ENCODE results near the gene NHSL2.

Gene NHSL2

GRCh38 chrX:72101597-72102037 lies 191.0 kb downstream of the NHSL2 start:
- Mint-ChIP-seq H3K27ac (peak overlapping the region; percentile 37), H3K36me3 (no peaks in the 10 kb centered on the region), H3K4me3 (no peak overlapping the region), H3K27me3 (peaks cover 8% of the 10 kb centered on the region), H3K9me3 (no peaks in the 10 kb centered on the region), H3K4me1 (peaks cover 50% of the 10 kb centered on the region)
- no peak for ATAC-seq

- Mint-ChIP-seq H3K4me1 (peaks cover 45% of the 10 kb centered on the region), H3K9me3 (no peaks in the 10 kb centered on the region), H3K36me3 (no peaks in the 10 kb centered on the region), H3K27me3 (peaks cover 8% of the 10 kb centered on the region), H3K27ac (no peak overlapping the region), H3K4me3 (no peak overlapping the region)
- ATAC-seq, result no peak
These were observed 191.5 kb downstream of the NHSL2 start for GRCh38 chrX:72102126-72102525.

- Mint-ChIP-seq H3K4me1 (peaks cover 39% of the 10 kb centered on the region), H3K4me3 (no peak overlapping the region), H3K9me3 (no peaks in the 10 kb centered on the region), H3K27me3 (peaks cover 6% of the 10 kb centered on the region), H3K27ac (no peak overlapping the region), H3K36me3 (no peaks in the 10 kb centered on the region)
- ATAC-seq, result no peak
These were observed 192.1 kb downstream of the NHSL2 start for GRCh38 chrX:72102760-72103159.

- no peak overlapping the region for H3K27ac Mint-ChIP-seq
- no peak overlapping the region for H3K4me3 Mint-ChIP-seq
- H3K36me3 Mint-ChIP-seq, result no peaks in the 10 kb centered on the region
- no peaks in the 10 kb centered on the region for H3K27me3 Mint-ChIP-seq
- H3K4me1 Mint-ChIP-seq, result peaks cover 32% of the 10 kb centered on the region
- H3K9me3 Mint-ChIP-seq, result no peaks in the 10 kb centered on the region
- ATAC-seq, result peak; percentile 73
These were observed 194.8 kb downstream of the NHSL2 start for GRCh38 chrX:72105436-72105835.

GRCh38 chrX:72107320-72107719 lies 196.7 kb downstream of the NHSL2 start:
- Mint-ChIP-seq H3K27ac (no peak overlapping the region), H3K4me3 (no peak overlapping the region), H3K36me3 (no peaks in the 10 kb centered on the region), H3K4me1 (peaks cover 19% of the 10 kb centered on the region), H3K9me3 (no peaks in the 10 kb centered on the region), H3K27me3 (peaks cover 7% of the 10 kb centered on the region)
- no peak for ATAC-seq

GRCh38 chrX:72107841-72108595 lies 197.4 kb downstream of the NHSL2 start:
- no peaks in the 10 kb centered on the region for H3K36me3 Mint-ChIP-seq
- H3K27ac Mint-ChIP-seq, result no peak overlapping the region
- no peak overlapping the region for H3K4me3 Mint-ChIP-seq
- H3K27me3 Mint-ChIP-seq, result peaks cover 7% of the 10 kb centered on the region
- no peaks in the 10 kb centered on the region for H3K9me3 Mint-ChIP-seq
- peaks cover 19% of the 10 kb centered on the region for H3K4me1 Mint-ChIP-seq
- no peak for ATAC-seq

DNA sequence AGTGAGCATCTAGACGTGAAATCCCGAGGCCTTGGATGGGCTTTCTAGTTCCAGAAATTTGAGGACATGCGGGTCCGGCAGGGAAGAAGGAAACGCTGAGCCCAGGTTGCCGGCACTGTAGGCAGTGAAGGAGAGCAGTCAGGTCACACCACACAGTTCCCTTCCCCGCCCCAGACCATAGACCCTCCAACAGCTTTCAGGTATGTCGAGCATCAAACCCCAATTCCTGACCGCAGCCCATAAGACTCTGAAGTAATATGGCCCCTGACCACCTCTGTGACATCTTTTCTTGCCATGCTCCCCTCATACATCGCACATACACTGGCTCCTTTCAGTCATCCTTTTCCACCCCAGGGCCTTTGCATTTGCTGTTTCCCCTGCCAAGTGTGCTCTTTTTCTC lies 198.0 kb downstream of the NHSL2 start:
- no peak overlapping the region for H3K27ac Mint-ChIP-seq
- H3K9me3 Mint-ChIP-seq, result no peaks in the 10 kb centered on the region
- peaks cover 7% of the 10 kb centered on the region for H3K27me3 Mint-ChIP-seq
- ATAC-seq, result no peak
- no peak overlapping the region for H3K4me3 Mint-ChIP-seq
- peaks cover 19% of the 10 kb centered on the region for H3K4me1 Mint-ChIP-seq
- no peaks in the 10 kb centered on the region for H3K36me3 Mint-ChIP-seq

GRCh38 chrX:72110051-72110875 lies 199.6 kb downstream of the NHSL2 start:
- H3K27ac Mint-ChIP-seq, result no peak overlapping the region
- no peak overlapping the region for H3K4me3 Mint-ChIP-seq
- no peaks in the 10 kb centered on the region for H3K36me3 Mint-ChIP-seq
- H3K4me1 Mint-ChIP-seq, result peaks cover 11% of the 10 kb centered on the region
- peak; percentile 34 for ATAC-seq
- peaks cover 7% of the 10 kb centered on the region for H3K27me3 Mint-ChIP-seq
- H3K9me3 Mint-ChIP-seq, result no peaks in the 10 kb centered on the region

DNA sequence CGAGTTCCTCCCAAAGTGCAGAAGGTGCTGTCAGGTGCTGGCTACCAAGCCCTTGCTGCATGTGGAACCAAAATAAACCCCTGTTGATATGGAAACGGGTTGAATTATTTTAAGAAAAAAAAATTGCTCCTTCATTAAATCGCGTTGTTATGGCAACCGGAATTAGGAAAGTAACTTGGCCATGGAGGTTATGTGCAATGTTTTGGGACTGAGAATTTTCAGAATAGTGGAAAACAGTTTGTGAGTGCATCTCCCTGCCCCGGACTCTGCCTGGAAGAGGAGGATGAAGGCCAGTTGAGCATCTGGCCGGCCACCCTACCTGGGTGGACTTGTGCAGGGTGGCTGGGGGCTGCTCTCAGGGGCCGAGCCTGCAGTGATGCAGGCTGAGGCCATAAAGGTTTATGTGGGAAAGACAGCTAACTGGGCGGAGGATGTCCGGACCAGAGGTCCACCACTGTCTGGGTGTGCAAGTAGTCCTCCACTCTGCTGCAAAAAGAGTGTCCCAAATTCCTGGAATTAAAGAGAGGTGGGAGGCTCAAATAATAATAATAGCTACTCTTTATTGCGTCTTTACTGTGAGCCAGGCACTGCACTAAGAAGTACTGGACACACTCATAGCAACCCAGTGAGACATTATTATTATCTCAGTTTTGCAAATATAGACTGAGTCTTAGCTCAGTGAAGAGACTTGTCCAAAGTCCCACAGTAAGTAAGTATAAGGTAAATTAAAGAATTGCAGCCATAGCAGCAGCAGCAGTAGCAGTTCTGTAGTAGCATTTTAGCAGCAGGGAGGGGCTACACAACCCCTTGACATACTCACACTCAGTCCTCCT lies 200.4 kb downstream of the NHSL2 start:
- Mint-ChIP-seq H3K9me3 (no peaks in the 10 kb centered on the region), H3K4me1 (peaks cover 11% of the 10 kb centered on the region), H3K4me3 (no peak overlapping the region), H3K36me3 (no peaks in the 10 kb centered on the region), H3K27me3 (peaks cover 7% of the 10 kb centered on the region), H3K27ac (no peak overlapping the region)
- ATAC-seq, result no peak

GRCh38 chrX:72113461-72113860 lies 202.8 kb downstream of the NHSL2 start:
- H3K27ac Mint-ChIP-seq, result no peak overlapping the region
- H3K36me3 Mint-ChIP-seq, result no peaks in the 10 kb centered on the region
- peaks cover 11% of the 10 kb centered on the region for H3K4me1 Mint-ChIP-seq
- no peaks in the 10 kb centered on the region for H3K9me3 Mint-ChIP-seq
- no peak overlapping the region for H3K4me3 Mint-ChIP-seq
- ATAC-seq, result no peak
- peaks cover 7% of the 10 kb centered on the region for H3K27me3 Mint-ChIP-seq

- no peaks in the 10 kb centered on the region for H3K36me3 Mint-ChIP-seq
- peaks cover 11% of the 10 kb centered on the region for H3K4me1 Mint-ChIP-seq
- H3K27ac Mint-ChIP-seq, result no peak overlapping the region
- H3K9me3 Mint-ChIP-seq, result no peaks in the 10 kb centered on the region
- no peak overlapping the region for H3K4me3 Mint-ChIP-seq
- no peak for ATAC-seq
- H3K27me3 Mint-ChIP-seq, result peaks cover 7% of the 10 kb centered on the region
These were observed 203.7 kb downstream of the NHSL2 start for GRCh38 chrX:72114306-72114705.

DNA sequence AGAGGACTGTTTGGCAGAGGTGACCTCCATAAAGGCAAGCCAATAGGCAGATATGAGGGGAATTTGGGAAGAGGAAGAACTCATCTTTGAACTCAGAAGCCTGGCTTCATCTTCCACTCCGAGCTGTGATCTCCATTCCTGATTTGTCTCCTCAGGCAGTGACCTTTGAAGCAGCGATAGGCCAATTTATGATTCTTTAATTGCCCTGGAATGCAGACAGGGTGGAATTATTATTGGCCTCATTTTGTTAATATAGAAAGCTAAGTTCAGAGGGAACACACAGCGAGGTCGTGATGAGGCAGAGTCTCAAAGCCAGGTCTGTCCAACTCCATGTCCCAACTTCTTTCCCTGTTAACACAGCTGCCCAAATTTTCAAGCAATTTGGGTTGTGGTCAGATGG lies 204.2 kb downstream of the NHSL2 start:
- H3K27ac Mint-ChIP-seq, result no peak overlapping the region

DNA sequence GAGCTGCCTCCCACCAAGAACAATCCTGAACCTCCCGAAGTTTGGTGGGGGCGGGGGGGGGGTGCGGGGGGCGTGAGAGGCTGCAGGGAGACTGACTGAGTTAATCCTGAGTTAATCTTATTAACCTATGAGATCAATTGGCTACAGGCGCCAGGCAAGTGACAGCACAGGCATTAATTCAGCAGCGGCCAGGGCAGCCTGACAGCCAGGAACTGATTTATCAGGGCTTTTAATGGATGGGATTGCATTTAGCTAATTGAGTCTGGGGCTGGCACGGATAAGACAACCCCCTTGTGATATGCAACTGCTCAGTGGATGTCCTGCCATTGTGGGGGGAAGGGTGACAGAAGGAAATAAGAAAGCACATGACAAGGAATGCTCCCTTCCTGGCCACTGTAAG lies 204.7 kb downstream of the NHSL2 start:
- Mint-ChIP-seq H3K27ac (no peak overlapping the region), H3K27me3 (peaks cover 7% of the 10 kb centered on the region), H3K4me1 (peaks cover 7% of the 10 kb centered on the region), H3K9me3 (no peaks in the 10 kb centered on the region), H3K36me3 (no peaks in the 10 kb centered on the region), H3K4me3 (no peak overlapping the region)
- no peak for ATAC-seq

More for the DNA sequence above, 204.2 kb downstream of the NHSL2 start:
- ATAC-seq, result no peak
- no peaks in the 10 kb centered on the region for H3K9me3 Mint-ChIP-seq
- H3K4me1 Mint-ChIP-seq, result peaks cover 11% of the 10 kb centered on the region
- peaks cover 7% of the 10 kb centered on the region for H3K27me3 Mint-ChIP-seq
- no peak overlapping the region for H3K4me3 Mint-ChIP-seq
- H3K36me3 Mint-ChIP-seq, result no peaks in the 10 kb centered on the region

GRCh38 chrX:72117636-72118210 lies 207.1 kb downstream of the NHSL2 start:
- no peak for ATAC-seq
- no peaks in the 10 kb centered on the region for H3K9me3 Mint-ChIP-seq
- no peak overlapping the region for H3K4me3 Mint-ChIP-seq
- H3K4me1 Mint-ChIP-seq, result peaks cover 8% of the 10 kb centered on the region
- H3K27me3 Mint-ChIP-seq, result no peaks in the 10 kb centered on the region
- H3K27ac Mint-ChIP-seq, result no peak overlapping the region
- no peaks in the 10 kb centered on the region for H3K36me3 Mint-ChIP-seq

- H3K4me1 Mint-ChIP-seq, result peaks cover 28% of the 10 kb centered on the region
- no peak for ATAC-seq
- H3K4me3 Mint-ChIP-seq, result no peak overlapping the region
- peak overlapping the region; percentile 44 for H3K27ac Mint-ChIP-seq
- H3K9me3 Mint-ChIP-seq, result no peaks in the 10 kb centered on the region
- peaks cover 14% of the 10 kb centered on the region for H3K27me3 Mint-ChIP-seq
- no peaks in the 10 kb centered on the region for H3K36me3 Mint-ChIP-seq
These were observed 210.2 kb downstream of the NHSL2 start for GRCh38 chrX:72120837-72121236.
